ENCODE results near the gene CHRM3. TPM values are rescaled to one million over a fixed set of nuclear protein-coding genes. Genes with fewer than 3 reads are reported as not detected.

Gene CHRM3
- total RNA-seq: 0.07 TPM in 1 of 2 replicates, not detected in the other

DNA sequence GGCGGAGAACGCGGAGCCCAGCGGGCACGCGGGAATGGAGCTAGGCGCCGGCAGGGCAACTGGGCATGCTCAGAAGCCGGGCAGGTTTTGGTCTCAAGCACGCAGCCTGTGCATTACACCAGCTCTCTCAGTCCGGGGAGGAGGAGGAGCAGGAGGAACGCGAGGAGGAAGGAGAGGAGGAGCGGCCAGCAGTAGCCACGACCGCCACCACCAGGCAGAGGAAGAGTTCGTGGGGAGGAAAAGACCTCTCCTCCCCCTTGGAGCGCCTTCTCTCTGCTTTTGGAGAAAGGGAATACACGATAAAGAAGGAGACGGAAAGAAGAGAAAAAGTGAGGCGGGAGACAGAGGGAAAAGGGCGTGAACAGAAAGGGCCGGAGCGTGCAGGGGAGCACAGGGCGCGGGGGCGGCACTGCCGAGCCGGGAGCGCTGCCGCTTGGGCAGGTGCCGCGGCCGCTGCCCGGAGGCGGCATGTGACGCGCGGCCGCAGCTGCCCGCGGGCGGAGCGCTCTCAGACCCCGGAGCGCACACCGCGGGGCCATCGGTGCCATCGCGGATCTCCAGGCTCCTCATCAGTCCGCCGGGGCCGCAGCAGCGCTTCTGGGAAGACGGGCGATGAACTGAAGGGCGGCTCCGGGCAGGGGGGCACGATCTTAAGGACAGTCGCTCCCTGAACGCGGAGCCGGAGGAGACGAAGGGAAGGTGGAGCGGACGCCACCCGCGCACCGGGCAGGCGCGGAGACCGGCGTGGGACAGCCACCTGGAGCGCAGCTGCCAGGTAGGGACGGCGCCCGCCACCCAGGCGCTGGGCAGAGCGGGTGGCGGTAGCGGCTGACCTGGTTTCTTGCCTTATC, at the start of gene CHRM3:
CHRM3 (plus strand) TSS at position 116 of the 851 bp plus-strand sequence. CDS start 520,884 bp downstream, outside the sequence.
- intact Hi-C loops (cut with micrococcal nuclease): loop anchor here (10.0 kb wide), 1 partner anchor 608 kb away; no protein-coding TSS in a partner anchor
- peak within 1 kb of the TSS; percentile 82 for H3K4me3 Mint-ChIP-seq (ENCODE audit: low read depth)
- H3K27ac Mint-ChIP-seq: peak within 1 kb of the TSS; percentile 47
- H3K27me3 Mint-ChIP-seq (ENCODE audit: low read depth): peaks cover 60% of the 10 kb centered on the region
- no peaks in the 10 kb centered on the region for H3K9me3 Mint-ChIP-seq
- H3K36me3 Mint-ChIP-seq (ENCODE audit: low read depth): no peaks in the 10 kb centered on the region
- DNase-seq (ENCODE audit: low spot score): no peak
- peaks cover 15% of the 10 kb centered on the region for H3K4me1 Mint-ChIP-seq (ENCODE audit: low read depth)

DNA sequence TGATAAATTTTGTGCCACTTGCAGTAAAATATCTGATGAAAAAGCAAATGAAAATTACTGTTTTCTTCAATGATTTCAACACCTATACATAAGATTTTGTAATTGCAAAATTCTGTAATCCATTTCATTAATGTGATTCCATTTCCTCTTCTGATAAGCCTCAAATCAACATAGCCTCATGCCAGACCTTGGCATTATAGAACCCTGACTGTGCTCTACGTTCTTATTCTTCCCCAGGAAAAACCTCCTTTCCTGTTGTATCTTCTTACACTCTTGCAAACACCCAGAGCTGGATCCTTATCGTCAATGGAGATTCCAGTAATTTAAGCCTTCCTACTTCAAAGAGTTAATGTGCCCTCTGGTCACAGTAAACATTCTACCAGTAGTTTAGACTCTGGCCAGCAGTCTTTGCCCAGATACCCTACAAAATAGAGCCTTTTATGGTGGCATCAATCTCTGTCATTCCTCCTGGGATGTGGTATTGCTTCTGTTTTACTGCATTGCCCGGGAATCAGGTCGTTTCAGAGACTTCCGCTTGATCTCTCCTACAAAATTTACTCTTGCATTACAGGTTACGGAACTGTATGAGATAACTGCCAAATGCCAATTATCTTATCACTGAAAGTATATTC, 48.5 kb upstream of the CHRM3 start:
- Mint-ChIP-seq H3K9me3 (no peaks in the 10 kb centered on the region), H3K27me3 (ENCODE audit: low read depth) (no peaks in the 10 kb centered on the region), H3K4me1 (ENCODE audit: low read depth) (no peaks in the 10 kb centered on the region), H3K4me3 (ENCODE audit: low read depth) (no peak overlapping the region), H3K27ac (no peak overlapping the region), H3K36me3 (ENCODE audit: low read depth) (no peaks in the 10 kb centered on the region)
- DNase-seq (ENCODE audit: low spot score): no peak
- intact Hi-C loops (cut with micrococcal nuclease): no loop called here

DNA sequence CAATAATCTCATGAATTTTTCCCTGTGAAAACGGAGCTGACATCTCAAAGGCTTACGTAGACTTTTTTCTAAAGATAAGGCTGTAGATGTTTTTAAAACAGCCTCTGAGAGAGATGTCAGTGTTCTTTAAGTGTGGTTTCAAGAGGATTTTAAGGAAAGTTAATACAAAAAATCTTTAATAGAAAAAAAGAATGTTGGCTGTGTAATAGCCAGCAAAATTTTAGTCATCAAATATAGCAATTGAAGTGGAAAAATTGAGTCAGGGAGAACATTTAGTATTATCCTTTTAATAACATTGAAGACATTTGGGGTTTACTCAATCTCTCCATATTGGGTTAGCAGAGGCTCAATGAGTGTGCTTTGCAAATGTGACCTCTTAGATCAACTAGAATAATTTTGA, 38.6 kb upstream of the CHRM3 start:
- intact Hi-C loops (cut with micrococcal nuclease): no loop called here
- no peak for DNase-seq (ENCODE audit: low spot score)
- Mint-ChIP-seq H3K4me1 (ENCODE audit: low read depth) (no peaks in the 10 kb centered on the region), H3K36me3 (ENCODE audit: low read depth) (no peaks in the 10 kb centered on the region), H3K4me3 (ENCODE audit: low read depth) (no peak overlapping the region), H3K27ac (no peak overlapping the region), H3K9me3 (no peaks in the 10 kb centered on the region), H3K27me3 (ENCODE audit: low read depth) (no peaks in the 10 kb centered on the region)

DNA sequence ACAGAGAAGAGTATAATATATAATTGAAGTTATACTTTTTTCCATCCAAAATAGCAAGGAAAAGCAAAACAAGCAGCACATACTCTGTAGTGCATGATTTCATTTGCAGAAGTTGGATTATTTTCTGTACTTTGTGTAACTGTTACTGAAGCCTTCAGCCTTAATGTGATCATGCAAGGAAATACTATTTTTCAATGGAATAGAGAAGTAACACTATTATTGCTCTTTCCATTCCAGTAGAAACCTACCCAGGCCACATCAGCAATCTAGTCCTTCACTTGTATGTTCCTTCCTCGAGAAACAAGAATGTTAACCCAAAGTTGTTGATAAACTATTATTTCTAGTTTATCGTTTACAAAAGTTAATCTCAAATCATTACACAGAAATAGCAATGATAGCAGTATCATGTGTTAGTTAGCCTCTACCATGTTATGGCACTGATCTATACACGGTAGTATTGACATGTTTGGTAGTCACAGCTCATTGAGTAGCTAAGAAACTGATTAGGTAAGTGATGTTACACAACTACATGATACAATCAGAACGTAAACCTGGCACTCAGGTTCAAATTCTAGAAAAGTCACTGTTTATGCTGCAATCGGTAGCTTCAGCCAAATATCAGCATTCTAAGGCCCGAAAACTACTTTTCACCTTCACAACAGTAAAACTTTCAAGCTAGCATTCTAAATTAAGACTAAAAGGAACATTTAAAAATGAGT, 37.6 kb upstream of the CHRM3 start:
- H3K4me3 Mint-ChIP-seq (ENCODE audit: low read depth): no peak overlapping the region
- H3K27ac Mint-ChIP-seq: no peak overlapping the region
- DNase-seq (ENCODE audit: low spot score): no peak
- intact Hi-C loops (cut with micrococcal nuclease): no loop called here
- H3K4me1 Mint-ChIP-seq (ENCODE audit: low read depth): no peaks in the 10 kb centered on the region
- no peaks in the 10 kb centered on the region for H3K9me3 Mint-ChIP-seq
- no peaks in the 10 kb centered on the region for H3K36me3 Mint-ChIP-seq (ENCODE audit: low read depth)
- no peaks in the 10 kb centered on the region for H3K27me3 Mint-ChIP-seq (ENCODE audit: low read depth)

DNA sequence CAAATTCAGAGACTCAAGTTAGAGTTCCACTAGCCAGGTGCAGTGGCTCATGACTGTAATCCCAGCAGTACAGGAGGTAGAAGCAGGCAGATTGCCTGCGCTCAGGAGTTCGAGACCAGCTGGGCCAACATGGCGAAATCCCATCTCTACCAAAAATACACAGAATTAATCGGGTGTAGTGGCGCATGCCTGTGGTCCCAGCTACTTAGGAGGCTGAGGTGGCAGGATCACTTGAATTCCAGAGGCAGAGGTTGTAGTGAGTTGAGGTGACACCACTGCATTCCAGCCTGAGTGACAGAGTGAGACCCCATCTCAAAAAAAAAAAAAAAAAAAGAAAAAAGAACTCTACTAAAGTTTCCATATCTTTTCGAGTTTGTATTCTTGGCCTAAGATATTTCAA, 36.7 kb upstream of the CHRM3 start:
- no peak for DNase-seq (ENCODE audit: low spot score)
- no peak overlapping the region for H3K27ac Mint-ChIP-seq
- H3K4me3 Mint-ChIP-seq (ENCODE audit: low read depth): no peak overlapping the region
- no peaks in the 10 kb centered on the region for H3K36me3 Mint-ChIP-seq (ENCODE audit: low read depth)
- intact Hi-C loops (cut with micrococcal nuclease): no loop called here
- no peaks in the 10 kb centered on the region for H3K4me1 Mint-ChIP-seq (ENCODE audit: low read depth)
- no peaks in the 10 kb centered on the region for H3K9me3 Mint-ChIP-seq
- no peaks in the 10 kb centered on the region for H3K27me3 Mint-ChIP-seq (ENCODE audit: low read depth)

DNA sequence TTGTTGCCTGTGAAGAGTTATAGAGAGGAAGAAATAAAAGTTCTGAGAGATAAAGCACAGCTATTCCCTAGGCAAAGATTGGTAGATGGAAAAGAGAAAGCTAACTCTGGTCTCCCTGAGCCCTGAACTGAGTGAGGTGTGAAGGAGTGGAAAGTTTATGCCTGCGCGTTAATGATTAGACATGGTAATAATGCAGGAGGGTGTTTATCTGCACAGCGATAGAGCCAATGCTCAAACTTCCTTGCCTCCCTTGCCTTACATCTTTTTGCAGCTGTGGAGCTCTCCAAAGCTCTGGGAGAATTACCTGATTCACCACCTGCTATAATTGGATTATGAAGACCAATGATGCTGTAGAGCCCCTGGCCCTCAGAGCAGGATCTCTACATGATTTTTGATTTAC, 32.8 kb upstream of the CHRM3 start:
- Mint-ChIP-seq H3K36me3 (ENCODE audit: low read depth) (no peaks in the 10 kb centered on the region), H3K9me3 (no peaks in the 10 kb centered on the region), H3K27ac (no peak overlapping the region), H3K27me3 (ENCODE audit: low read depth) (no peaks in the 10 kb centered on the region), H3K4me3 (ENCODE audit: low read depth) (no peak overlapping the region), H3K4me1 (ENCODE audit: low read depth) (no peaks in the 10 kb centered on the region)
- no peak for DNase-seq (ENCODE audit: low spot score)
- intact Hi-C loops (cut with micrococcal nuclease): no loop called here

DNA sequence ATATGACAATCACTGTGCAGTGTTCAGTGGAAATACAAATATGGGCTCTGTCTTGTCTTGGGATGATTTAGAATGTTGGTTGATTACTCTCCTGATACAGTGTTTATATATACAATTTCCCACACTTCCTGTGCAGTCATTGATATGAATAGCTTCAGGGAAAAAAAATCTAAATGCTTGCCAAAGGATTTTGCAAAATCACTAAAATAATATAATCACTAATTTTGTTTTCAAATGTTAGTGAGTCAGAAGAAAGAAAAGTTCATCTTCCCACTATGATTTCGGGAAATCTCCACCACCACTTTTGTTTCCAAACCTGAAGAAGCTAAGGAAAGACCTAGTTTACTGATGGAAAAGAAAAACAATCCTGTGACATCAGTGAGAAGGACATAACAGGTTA, 32.1 kb upstream of the CHRM3 start:
- no peak overlapping the region for H3K4me3 Mint-ChIP-seq (ENCODE audit: low read depth)
- H3K27me3 Mint-ChIP-seq (ENCODE audit: low read depth): no peaks in the 10 kb centered on the region
- no peak for DNase-seq (ENCODE audit: low spot score)
- no peak overlapping the region for H3K27ac Mint-ChIP-seq
- H3K9me3 Mint-ChIP-seq: no peaks in the 10 kb centered on the region
- H3K36me3 Mint-ChIP-seq (ENCODE audit: low read depth): no peaks in the 10 kb centered on the region
- intact Hi-C loops (cut with micrococcal nuclease): no loop called here
- no peaks in the 10 kb centered on the region for H3K4me1 Mint-ChIP-seq (ENCODE audit: low read depth)

DNA sequence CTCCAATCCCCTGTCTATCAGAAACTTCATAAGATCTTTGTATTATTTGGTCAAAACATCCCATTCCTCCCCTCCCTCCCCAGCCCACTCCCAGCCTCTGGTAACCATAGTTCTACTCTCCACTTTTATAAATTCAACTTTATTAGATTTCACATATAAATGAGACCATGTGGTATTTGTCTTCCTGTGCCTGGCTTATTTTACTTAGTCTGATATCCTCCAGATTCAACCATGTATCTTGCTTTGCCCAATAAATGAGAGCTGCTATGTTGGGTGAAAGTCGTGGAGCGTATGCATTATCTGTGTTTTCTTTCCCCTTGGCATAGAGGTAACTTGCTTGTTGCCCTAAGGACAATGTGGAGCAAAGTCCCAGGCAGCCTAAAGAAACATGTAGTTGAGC, 28.5 kb upstream of the CHRM3 start:
- intact Hi-C loops (cut with micrococcal nuclease): no loop called here
- H3K27me3 Mint-ChIP-seq (ENCODE audit: low read depth): no peaks in the 10 kb centered on the region
- H3K36me3 Mint-ChIP-seq (ENCODE audit: low read depth): no peaks in the 10 kb centered on the region

DNA sequence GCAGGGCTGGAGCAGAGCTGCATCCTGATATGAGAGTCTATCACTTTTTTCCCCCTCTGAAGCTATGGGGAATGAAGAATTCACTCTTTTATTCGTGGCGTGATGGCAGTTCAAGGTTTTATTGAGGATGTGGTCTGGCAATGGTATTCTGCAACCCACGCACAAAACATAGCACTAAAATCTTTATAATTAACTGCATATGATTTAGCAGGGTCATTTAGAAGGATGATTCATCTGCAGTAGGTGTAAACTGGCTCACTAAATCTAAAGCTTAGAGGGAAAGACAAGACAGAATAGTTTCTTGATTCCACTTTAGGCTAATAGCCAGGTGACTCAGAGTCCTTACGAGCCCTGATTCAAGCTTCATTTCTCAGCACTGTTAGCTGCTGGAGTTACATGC, 25.0 kb upstream of the CHRM3 start:
- no peaks in the 10 kb centered on the region for H3K27me3 Mint-ChIP-seq (ENCODE audit: low read depth)
- no peak for DNase-seq (ENCODE audit: low spot score)
- H3K9me3 Mint-ChIP-seq: no peaks in the 10 kb centered on the region
- H3K4me1 Mint-ChIP-seq (ENCODE audit: low read depth): no peaks in the 10 kb centered on the region
- H3K4me3 Mint-ChIP-seq (ENCODE audit: low read depth): no peak overlapping the region
- intact Hi-C loops (cut with micrococcal nuclease): no loop called here
- H3K27ac Mint-ChIP-seq: no peak overlapping the region
- no peaks in the 10 kb centered on the region for H3K36me3 Mint-ChIP-seq (ENCODE audit: low read depth)

More for the DNA sequence above, 28.5 kb upstream of the CHRM3 start:
- H3K9me3 Mint-ChIP-seq: no peaks in the 10 kb centered on the region
- H3K27ac Mint-ChIP-seq: no peak overlapping the region
- H3K4me3 Mint-ChIP-seq (ENCODE audit: low read depth): no peak overlapping the region
- no peaks in the 10 kb centered on the region for H3K4me1 Mint-ChIP-seq (ENCODE audit: low read depth)
- no peak for DNase-seq (ENCODE audit: low spot score)

DNA sequence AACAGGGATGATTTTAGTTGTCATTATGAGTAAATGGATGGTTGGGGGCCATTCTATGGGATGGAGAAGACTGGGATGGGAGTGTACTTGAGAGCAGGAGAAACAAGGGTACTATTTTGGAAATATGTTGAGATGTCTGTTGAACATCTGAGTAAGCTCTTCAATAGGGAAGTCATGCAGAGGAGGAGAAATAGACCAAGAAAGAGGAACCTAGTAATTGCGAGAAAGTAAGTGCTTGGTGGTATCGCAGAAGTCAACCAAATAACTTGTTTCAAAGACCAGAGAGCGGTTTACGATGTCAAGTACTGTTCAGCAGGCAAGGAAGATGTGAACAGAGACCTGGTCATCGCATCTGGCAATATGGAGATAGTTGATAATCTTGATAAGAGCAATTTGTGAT, 22.4 kb upstream of the CHRM3 start:
- Mint-ChIP-seq H3K27me3 (ENCODE audit: low read depth) (no peaks in the 10 kb centered on the region), H3K4me3 (ENCODE audit: low read depth) (no peak overlapping the region), H3K27ac (no peak overlapping the region), H3K36me3 (ENCODE audit: low read depth) (no peaks in the 10 kb centered on the region), H3K4me1 (ENCODE audit: low read depth) (no peaks in the 10 kb centered on the region), H3K9me3 (no peaks in the 10 kb centered on the region)
- DNase-seq (ENCODE audit: low spot score): no peak
- intact Hi-C loops (cut with micrococcal nuclease): no loop called here

DNA sequence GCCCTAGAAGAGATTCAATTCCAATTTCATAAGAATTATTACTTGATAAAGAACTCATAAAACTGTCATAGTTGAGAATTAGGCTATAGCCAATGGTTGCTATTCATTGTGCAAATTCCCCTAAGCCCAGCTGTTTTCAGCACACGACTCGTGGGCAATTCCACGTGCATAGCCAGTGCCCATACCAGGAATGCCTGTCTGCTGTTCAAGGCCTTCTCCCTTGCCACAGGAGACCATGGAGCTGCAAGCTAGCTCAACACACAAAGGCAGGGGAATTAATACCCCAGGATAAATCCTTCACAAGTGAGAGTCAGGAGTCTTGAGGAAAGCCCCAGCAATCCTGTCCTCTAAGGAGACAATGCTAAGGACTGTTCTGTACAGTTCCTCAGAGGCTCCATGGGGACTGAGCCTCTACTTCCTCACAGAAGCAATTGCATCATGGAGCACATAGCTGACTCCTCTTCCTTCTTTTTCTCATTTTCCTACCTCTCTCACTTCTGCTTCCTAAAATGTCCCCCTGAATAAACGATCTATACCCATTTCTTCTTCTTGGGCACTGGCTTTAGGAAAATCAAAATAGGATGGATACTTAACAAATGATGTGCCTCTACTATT, 19.1 kb upstream of the CHRM3 start:
- no peak overlapping the region for H3K4me3 Mint-ChIP-seq (ENCODE audit: low read depth)
- no peaks in the 10 kb centered on the region for H3K9me3 Mint-ChIP-seq
- no peaks in the 10 kb centered on the region for H3K36me3 Mint-ChIP-seq (ENCODE audit: low read depth)
- DNase-seq (ENCODE audit: low spot score): no peak
- intact Hi-C loops (cut with micrococcal nuclease): no loop called here
- H3K27ac Mint-ChIP-seq: no peak overlapping the region
- no peaks in the 10 kb centered on the region for H3K27me3 Mint-ChIP-seq (ENCODE audit: low read depth)
- H3K4me1 Mint-ChIP-seq (ENCODE audit: low read depth): no peaks in the 10 kb centered on the region

DNA sequence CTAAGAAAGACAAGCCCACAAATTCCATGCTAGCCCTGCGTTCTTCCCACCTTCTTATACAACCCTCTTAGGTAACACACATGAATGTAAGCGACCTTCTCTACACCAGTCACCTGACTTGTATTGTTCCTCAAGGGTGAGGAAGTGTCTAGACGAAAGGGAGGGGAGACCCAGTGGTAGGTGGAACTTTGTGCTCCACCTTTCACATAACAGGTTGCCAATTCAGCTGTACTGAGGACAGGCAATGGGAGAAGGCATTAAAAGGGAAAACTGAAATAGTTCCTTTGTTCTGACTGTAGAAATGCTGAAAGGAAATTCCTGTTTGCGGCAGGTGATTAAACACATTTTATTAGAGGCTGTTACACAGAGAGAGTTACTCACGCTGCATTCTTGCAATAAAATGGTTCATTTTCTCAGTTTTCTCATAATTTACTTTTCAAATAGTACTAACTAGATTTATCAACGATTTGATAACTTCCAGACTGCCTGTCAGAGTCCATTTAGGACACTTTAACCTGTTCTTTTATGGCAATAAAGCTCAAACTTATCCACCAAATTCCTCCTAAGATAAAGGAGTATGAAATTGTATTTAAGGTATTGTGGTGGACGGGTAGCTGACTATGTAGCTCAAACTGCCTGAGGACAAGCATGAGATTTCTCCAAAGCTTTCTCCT, 17.8 kb upstream of the CHRM3 start:
- Mint-ChIP-seq H3K9me3 (no peaks in the 10 kb centered on the region), H3K4me1 (ENCODE audit: low read depth) (no peaks in the 10 kb centered on the region), H3K27ac (no peak overlapping the region), H3K36me3 (ENCODE audit: low read depth) (no peaks in the 10 kb centered on the region), H3K27me3 (ENCODE audit: low read depth) (no peaks in the 10 kb centered on the region), H3K4me3 (ENCODE audit: low read depth) (no peak overlapping the region)
- intact Hi-C loops (cut with micrococcal nuclease): no loop called here
- DNase-seq (ENCODE audit: low spot score): no peak
